IMR-90 (cell line): ENCODE data around the gene BEX3. TPM values are rescaled to one million over a fixed set of nuclear protein-coding genes. Genes with fewer than 3 reads are reported as not detected.
A peak's percentile ranks its signal among the peaks of the same experiment; 100 is the strongest.

Experiments used
- ATAC-seq: fragments of 200-7000 bp; cut with Tn5 transposase; 2 replicates; pipeline ENCODE4 v1.9.1; 2020; ENCODE audit warnings: low read depth, mild to moderate bottlenecking, moderate library complexity
- BruUV-seq: library from RNA; stranded (reverse); fragments of 400-500 nt; replicated peaks from 2 replicates; lab custom pipeline; 2021; lab: Mats Ljungman, UMichigan
- CTCF ChIA-PET: fragments of 300-600 bp; formaldehyde crosslinking; extraction: SDS; loops from one replicate; lab custom pipeline; 2021; ENCODE audit warnings: antibody characterized with exemption; lab: Yijun Ruan, JAX
- POLR2A ChIA-PET: fragments of 300-600 bp; sonication (Branson Sonifier 250); formaldehyde crosslinking; loops from one replicate; lab custom pipeline; 2022; ENCODE audit warnings: antibody characterized with exemption; ENCODE audit not compliant: unreplicated experiment; lab: Charles Lee
- DNase-seq: peaks from one replicate; pipeline ENCODE4 v3.0.0; 2013
- H2AFZ ChIP-seq: replicated peaks from 2 replicates; pipeline ENCODE3; 2013; ENCODE audit warnings: low read length, mild to moderate bottlenecking; ENCODE audit not compliant: poor library complexity
- H2AK5ac ChIP-seq: 2 replicates; pipeline ENCODE4 v1.6.1; 2013; ENCODE audit warnings: low read depth, low read length, inconsistent platforms
- H2AK9ac ChIP-seq: replicated peaks from 2 replicates; pipeline ENCODE3; 2013; ENCODE audit warnings: mild to moderate bottlenecking, low read depth, low read length, moderate library complexity; ENCODE audit not compliant: poor library complexity
- H2BK120ac ChIP-seq: 2 replicates; pipeline ENCODE4 v1.6.1; 2013; ENCODE audit warnings: low read depth, low read length, inconsistent platforms
- H2BK15ac ChIP-seq: 3 replicates; pipeline ENCODE4 v1.6.1; 2013; ENCODE audit warnings: low read depth, low read length, inconsistent platforms
- H2BK20ac ChIP-seq: 2 replicates; pipeline ENCODE4 v1.6.1; 2013; ENCODE audit warnings: low read depth, mild to moderate bottlenecking, inconsistent platforms, low read length, moderate library complexity
- H2BK5ac ChIP-seq: 2 replicates; pipeline ENCODE4 v1.6.1; 2013; ENCODE audit warnings: mild to moderate bottlenecking, low read depth, low read length, inconsistent platforms; ENCODE audit not compliant: poor library complexity, severe bottlenecking
- H3K14ac ChIP-seq: replicated peaks from 2 replicates; pipeline ENCODE4 v1.6.1; 2013; ENCODE audit warnings: low read depth, low read length, inconsistent platforms
- H3K18ac ChIP-seq: 2 replicates; pipeline ENCODE4 v1.6.1; 2013; ENCODE audit warnings: low read depth, low read length, control low read depth
- H3K23ac ChIP-seq: 2 replicates; pipeline ENCODE4 v1.6.1; 2013; ENCODE audit warnings: low read depth, low read length, inconsistent platforms
- H3K27ac ChIP-seq: 2 replicates; pipeline ENCODE4 v1.5.1; 2013; ENCODE audit warnings: mild to moderate bottlenecking, control low read depth, low read length; ENCODE audit not compliant: insufficient read depth
- H3K27me3 ChIP-seq: 2 replicates; pipeline ENCODE4 v1.6.1; 2013; ENCODE audit warnings: low read length; ENCODE audit not compliant: control insufficient read depth, insufficient read depth
- H3K36me3 ChIP-seq: 2 replicates; pipeline ENCODE4 v1.6.1; 2013; ENCODE audit warnings: low read length, mixed read lengths; ENCODE audit not compliant: control insufficient read depth, insufficient read depth
- H3K4ac ChIP-seq: 2 replicates; pipeline ENCODE4 v1.6.1; 2013; ENCODE audit warnings: low read depth, low read length, inconsistent platforms
- H3K4me1 ChIP-seq: 2 replicates; pipeline ENCODE4 v1.6.1; 2013; ENCODE audit warnings: low read length, mixed read lengths; ENCODE audit not compliant: control insufficient read depth, insufficient read depth
- H3K4me2 ChIP-seq: 2 replicates; pipeline ENCODE4 v1.6.1; 2013; ENCODE audit warnings: low read depth, mild to moderate bottlenecking, control low read depth, low read length, moderate library complexity
- H3K4me3 ChIP-seq: 2 replicates; pipeline ENCODE4 v1.5.1; 2013; ENCODE audit warnings: low read depth, mild to moderate bottlenecking, control low read depth, low read length, moderate library complexity; ENCODE audit not compliant: insufficient read depth
- H3K56ac ChIP-seq: 2 replicates; pipeline ENCODE4 v1.6.1; 2013; ENCODE audit warnings: low read length, inconsistent platforms; ENCODE audit not compliant: insufficient read depth; ENCODE audit errors: extremely low read depth
- H3K79me1 ChIP-seq, 2 experiments: 2 replicates each; pipeline ENCODE4 v1.6.1; 2013; ENCODE audit warnings: low read length in 2 of 2, inconsistent platforms in 1 of 2, low read depth in 1 of 2
- H3K9ac ChIP-seq: 2 replicates; pipeline ENCODE4 v1.6.1; 2013; ENCODE audit warnings: low read depth, low read length, control low read depth
- H3K9me1 ChIP-seq: 2 replicates; pipeline ENCODE4 v1.6.1; 2013; ENCODE audit warnings: low read length, inconsistent platforms; ENCODE audit not compliant: insufficient read depth
- H3K9me3 ChIP-seq: 2 replicates; pipeline ENCODE4 v1.6.1; 2013; ENCODE audit warnings: low read length; ENCODE audit not compliant: control insufficient read depth, insufficient read depth
- H4K20me1 ChIP-seq: 2 replicates; pipeline ENCODE4 v1.6.1; 2013; ENCODE audit warnings: low read length, inconsistent platforms; ENCODE audit not compliant: insufficient read depth
- H4K5ac ChIP-seq: 2 replicates; pipeline ENCODE4 v1.6.1; 2013; ENCODE audit warnings: mild to moderate bottlenecking, low read depth, low read length, control low read depth
- H4K8ac ChIP-seq, 2 experiments: 2 replicates each; pipeline ENCODE4 v1.6.1; 2013; ENCODE audit warnings: low read depth in 2 of 2, low read length in 2 of 2, control low read depth in 1 of 2, inconsistent platforms in 1 of 2
- H4K91ac ChIP-seq: 2 replicates; pipeline ENCODE4 v1.6.1; 2013; ENCODE audit warnings: low read depth, low read length, inconsistent platforms; ENCODE audit not compliant: insufficient read depth
- BHLHE40 ChIP-seq: fragments of 150-350 bp; IDR thresholded peaks from 2 replicates; pipeline ENCODE4 v1.6.1; 2016; ENCODE audit warnings: mild to moderate bottlenecking, low read depth, low read length
- CEBPB ChIP-seq: IDR thresholded peaks from 2 replicates; pipeline ENCODE4 v1.6.1; 2012; ENCODE audit warnings: low read depth, low read length, improper control_type of control experiment
- CHD1 ChIP-seq: IDR thresholded peaks from 2 replicates; pipeline ENCODE4 v1.6.1; 2012; ENCODE audit warnings: low read depth, low read length, improper control_type of control experiment
- FOS ChIP-seq: fragments of 150-350 bp; IDR thresholded peaks from 2 replicates; pipeline ENCODE4 v1.6.1; 2016; ENCODE audit warnings: low read depth, low read length
- MAZ ChIP-seq: IDR thresholded peaks from 2 replicates; pipeline ENCODE4 v1.6.1; 2012; ENCODE audit warnings: low read depth, mild to moderate bottlenecking, low read length, improper control_type of control experiment, moderate library complexity, borderline replicate concordance
- MXI1 ChIP-seq: IDR thresholded peaks from 2 replicates; pipeline ENCODE4 v1.6.1; 2012; ENCODE audit warnings: low read depth, mild to moderate bottlenecking, low read length, moderate library complexity, borderline replicate concordance
- NFE2L2 ChIP-seq: fragments of 150-350 bp; IDR thresholded peaks from 2 replicates; pipeline ENCODE4 v1.6.1; 2016; ENCODE audit warnings: low read depth, mild to moderate bottlenecking, low read length
- POLR2A ChIP-seq: IDR thresholded peaks from 2 replicates; pipeline ENCODE4 v1.6.1; 2012; ENCODE audit warnings: mild to moderate bottlenecking, low read depth, low read length
- RAD21 ChIP-seq: IDR thresholded peaks from 2 replicates; pipeline ENCODE4 v1.6.1; 2012; ENCODE audit warnings: low read length, improper control_type of control experiment
- RFX5 ChIP-seq: IDR thresholded peaks from 2 replicates; pipeline ENCODE4 v1.8.0; 2012; ENCODE audit warnings: low read depth, mild to moderate bottlenecking, low read length, moderate library complexity
- SMC3 ChIP-seq: fragments of 150-350 bp; IDR thresholded peaks from 2 replicates; pipeline ENCODE4 v1.6.1; 2016; ENCODE audit warnings: low read depth, mild to moderate bottlenecking, antibody characterized with exemption, low read length, moderate library complexity
- WGBS, 2 experiments: methylation state at CpG; one replicate each; pipeline versions ENCODE4 v1.1.5 to v1.1.7; 2013; ENCODE audit warnings: missing lambda C conversion rate in 2 of 2; ENCODE audit not compliant: insufficient read length in 1 of 2; ENCODE audit errors: extremely low coverage in 2 of 2; 5-methylcytosine and 5-hydroxymethylcytosine counted together
- dilution Hi-C: fragments of 300-500 bp; cut with HindIII; formaldehyde crosslinking; loops from one replicate; pipeline ENCODE4 v1.14.3; 2018; ENCODE audit warnings: low sequenced_read_pairs; ENCODE audit not compliant: unreplicated experiment
- in situ Hi-C: fragments of 300-500 bp; cut with MboI; formaldehyde crosslinking; loops from 3 replicates; pipeline ENCODE4 v1.14.3; 2019; ENCODE audit warnings: low sequenced_read_pairs, inconsistent platforms, mixed read lengths
- intact Hi-C: fragments of 100-400 bp; cut with micrococcal nuclease; formaldehyde crosslinking; loops from 2 replicates; pipeline ENCODE4 v1.10.0; 2022
- polyA plus RNA-seq, 3 experiments: library from polyadenylated mRNA; depleted of rRNA; stranded (reverse); fragments of >200 nt; gene quantifications; 2 replicates each; pipeline ENCODE4 v1.2.3, GENCODE V29; 2012; ENCODE audit warnings: low replicate concordance in 1 of 3
- total RNA-seq: library from RNA; depleted of rRNA; stranded (reverse); fragments of >200 nt; gene quantifications from 2 replicates; pipeline ENCODE4 v1.2.3, GENCODE V29; 2012
- TF ChIP-seq, protein P1 (sequence below): fragments of 150-350 bp; IDR thresholded peaks from 2 replicates; pipeline ENCODE4 v1.6.1; 2017; ENCODE audit warnings: mild to moderate bottlenecking, antibody characterized with exemption, low read length, low read depth
- TF ChIP-seq, protein P2 (sequence below): conservative IDR thresholded peaks from 2 replicates; pipeline ENCODE4 v1.5.1; 2012; ENCODE audit warnings: mild to moderate bottlenecking, low read depth, low read length, improper control_type of control experiment
- TF ChIP-seq, protein P3 (sequence below): fragments of 150-350 bp; IDR thresholded peaks from 2 replicates; pipeline ENCODE4 v1.6.1; 2016; ENCODE audit warnings: low read depth, mild to moderate bottlenecking, low read length, moderate library complexity, borderline replicate concordance

BEX3 gene
- total and polyA plus RNA-seq, 2 of the 4 experiments (the other 2 are of a cell fraction): 114 to 409 TPM

DNA sequence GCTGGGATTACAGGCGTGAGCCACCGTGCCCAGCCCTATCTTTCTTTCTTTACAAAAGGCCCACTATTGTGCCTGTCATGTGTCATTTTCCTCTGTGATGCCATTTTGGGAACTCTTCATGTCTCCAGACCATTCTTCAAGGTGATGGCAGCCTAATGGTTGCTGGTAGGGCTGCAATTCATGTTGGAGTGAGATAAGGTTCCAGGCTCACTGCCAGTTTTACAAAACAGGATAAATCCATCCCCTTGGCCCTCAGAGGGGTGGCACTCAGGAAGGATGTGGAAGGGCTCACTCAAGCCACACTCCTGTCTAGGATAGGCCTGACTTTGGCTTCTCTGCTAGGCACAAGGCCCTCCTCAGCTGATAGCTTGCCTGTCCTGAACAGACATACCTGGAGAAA, 16.2 kb upstream of the BEX3 start:
- WGBS, 2 experiments: no CpG with 5 or more reads among the region's 2 CpGs
- BruUV-seq: no TSS peak
- Histone ChIP-seq H3K18ac (0 out of 2 replicates have a peak overlapping the region, but pooled peaks have one; percentile 68), H3K9me1 (no peaks in the 10 kb centered on the region; the same call in 1 of the 2 replicates), H3K4ac (no peak overlapping the region), H3K27me3 (no peaks in the 10 kb centered on the region), H3K36me3 (peaks cover 2% of the 10 kb centered on the region; the same call in 1 of the 2 replicates), H3K4me3 (no peak overlapping the region), H3K23ac (no peak overlapping the region), H2BK5ac (peak overlapping the region; percentile 7), H3K4me2 (no peak overlapping the region), H4K20me1 (no peaks in the 10 kb centered on the region), H2AK5ac (0 out of 2 replicates have a peak overlapping the region, but pooled peaks have one; percentile 6), H3K79me1 (0 out of 4 replicates have a peak, but pooled peaks cover 0 to 6% of the 10 kb centered on the region in 2 experiments), H4K8ac (no peak overlapping the region), H3K9me3 (no peaks in the 10 kb centered on the region), H3K4me1 (peaks cover 5% of the 10 kb centered on the region; the same call in 1 of the 2 replicates), H2BK15ac (no peak overlapping the region), H2AK9ac (peak overlapping the region; percentile 33), H2BK20ac (no peak overlapping the region), H3K9ac (no peak overlapping the region), H4K91ac (peak overlapping the region; percentile 74; the same call in 1 of the 2 replicates), H2AFZ (no peak overlapping the region), H4K5ac (no peak overlapping the region), H3K56ac (no peak overlapping the region), H3K27ac (peak overlapping the region; percentile 12; the same call in 1 of the 2 replicates), H3K14ac (no peak overlapping the region; the same call in 1 of the 2 replicates), H2BK120ac (no peak overlapping the region)
- in situ Hi-C loops: no loop called here
- POLR2A ChIA-PET: no interaction called here
- CTCF ChIA-PET: interaction anchor here (1.5 kb wide), 1 partner anchor 50 kb away, joined by 3 read pairs; no protein-coding TSS in a partner anchor
- TF ChIP-seq BHLHE40 (no peak), SMC3 (no peak), CEBPB (no peak), RAD21 (no peak), FOS (no peak), MAZ (no peak), POLR2A (no peak), MXI1 (no peak), CHD1 (no peak), RFX5 (no peak), NFE2L2 (no peak)
- TF ChIP-seq, protein P1, sequence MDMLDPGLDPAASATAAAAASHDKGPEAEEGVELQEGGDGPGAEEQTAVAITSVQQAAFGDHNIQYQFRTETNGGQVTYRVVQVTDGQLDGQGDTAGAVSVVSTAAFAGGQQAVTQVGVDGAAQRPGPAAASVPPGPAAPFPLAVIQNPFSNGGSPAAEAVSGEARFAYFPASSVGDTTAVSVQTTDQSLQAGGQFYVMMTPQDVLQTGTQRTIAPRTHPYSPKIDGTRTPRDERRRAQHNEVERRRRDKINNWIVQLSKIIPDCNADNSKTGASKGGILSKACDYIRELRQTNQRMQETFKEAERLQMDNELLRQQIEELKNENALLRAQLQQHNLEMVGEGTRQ: no peak
- TF ChIP-seq, protein P2, sequence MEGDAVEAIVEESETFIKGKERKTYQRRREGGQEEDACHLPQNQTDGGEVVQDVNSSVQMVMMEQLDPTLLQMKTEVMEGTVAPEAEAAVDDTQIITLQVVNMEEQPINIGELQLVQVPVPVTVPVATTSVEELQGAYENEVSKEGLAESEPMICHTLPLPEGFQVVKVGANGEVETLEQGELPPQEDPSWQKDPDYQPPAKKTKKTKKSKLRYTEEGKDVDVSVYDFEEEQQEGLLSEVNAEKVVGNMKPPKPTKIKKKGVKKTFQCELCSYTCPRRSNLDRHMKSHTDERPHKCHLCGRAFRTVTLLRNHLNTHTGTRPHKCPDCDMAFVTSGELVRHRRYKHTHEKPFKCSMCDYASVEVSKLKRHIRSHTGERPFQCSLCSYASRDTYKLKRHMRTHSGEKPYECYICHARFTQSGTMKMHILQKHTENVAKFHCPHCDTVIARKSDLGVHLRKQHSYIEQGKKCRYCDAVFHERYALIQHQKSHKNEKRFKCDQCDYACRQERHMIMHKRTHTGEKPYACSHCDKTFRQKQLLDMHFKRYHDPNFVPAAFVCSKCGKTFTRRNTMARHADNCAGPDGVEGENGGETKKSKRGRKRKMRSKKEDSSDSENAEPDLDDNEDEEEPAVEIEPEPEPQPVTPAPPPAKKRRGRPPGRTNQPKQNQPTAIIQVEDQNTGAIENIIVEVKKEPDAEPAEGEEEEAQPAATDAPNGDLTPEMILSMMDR: no peak
- TF ChIP-seq, protein P3, sequence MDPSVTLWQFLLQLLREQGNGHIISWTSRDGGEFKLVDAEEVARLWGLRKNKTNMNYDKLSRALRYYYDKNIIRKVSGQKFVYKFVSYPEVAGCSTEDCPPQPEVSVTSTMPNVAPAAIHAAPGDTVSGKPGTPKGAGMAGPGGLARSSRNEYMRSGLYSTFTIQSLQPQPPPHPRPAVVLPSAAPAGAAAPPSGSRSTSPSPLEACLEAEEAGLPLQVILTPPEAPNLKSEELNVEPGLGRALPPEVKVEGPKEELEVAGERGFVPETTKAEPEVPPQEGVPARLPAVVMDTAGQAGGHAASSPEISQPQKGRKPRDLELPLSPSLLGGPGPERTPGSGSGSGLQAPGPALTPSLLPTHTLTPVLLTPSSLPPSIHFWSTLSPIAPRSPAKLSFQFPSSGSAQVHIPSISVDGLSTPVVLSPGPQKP: no peak
- ATAC-seq: no peak
- DNase-seq: no peak
- dilution Hi-C loops: no loop called here
- intact Hi-C loops: no loop called here
